Gastroesophageal sphincter (tissue), 4 donors: Measurements from ENCODE around the gene GRID2. TPM values are rescaled to one million over a fixed set of nuclear protein-coding genes. Genes with fewer than 3 reads are reported as not detected.

Experiments used
- ATAC-seq: fragments of 150-250 bp; one replicate; pipeline ENCODE4 v1.9.1; 2016; ENCODE audit warnings: mild to moderate bottlenecking, moderate library complexity
- H3K27ac ChIP-seq, 4 donors: fragments of 200-600 bp; sonication (generic) in 3 of 4; 1 replicate in 3 of 4; 2 replicates in 1 of 4; pipeline ENCODE4 v1.5.1; 2016 to 2019
- H3K27me3 ChIP-seq: fragments of 200-600 bp; sonication (generic); one replicate; pipeline ENCODE4 v1.5.1; 2019
- H3K36me3 ChIP-seq, 2 donors: fragments of 200-600 bp; sonication (generic); one replicate each; pipeline ENCODE4 v1.5.1; 2019; ENCODE audit warnings: control low read depth in 1 of 2
- H3K4me1 ChIP-seq, 3 donors: fragments of 200-600 bp; sonication (generic); 1 replicate in 2 of 3; 2 replicates in 1 of 3; pipeline ENCODE4 v1.5.1; 2016 to 2019; ENCODE audit warnings: control low read depth in 2 of 3
- H3K4me3 ChIP-seq, 2 donors: fragments of 200-600 bp; sonication (generic); one replicate each; pipeline ENCODE4 v1.5.1; 2019; ENCODE audit warnings: mild to moderate bottlenecking in 1 of 2, moderate library complexity in 1 of 2
- H3K9me3 ChIP-seq, 3 donors: fragments of 200-600 bp; sonication (generic); one replicate each; pipeline ENCODE4 v1.5.1; 2017 to 2019; ENCODE audit warnings: control low read depth in 2 of 3
- CTCF ChIP-seq, 4 experiments: fragments of 200-600 bp in 2 of 4; fragments of 450-650 bp in 2 of 4; sonication (generic) in 1 of 4; IDR thresholded peaks; one replicate each; pipeline ENCODE4 v1.5.1; 2017 to 2019; ENCODE audit warnings: antibody characterized with exemption in 4 of 4, mild to moderate bottlenecking in 2 of 4, moderate library complexity in 2 of 4
- EP300 ChIP-seq: sonication (generic); formaldehyde crosslinking; IDR thresholded peaks from one replicate; pipeline ENCODE4 v1.6.1; 2017; ENCODE audit warnings: antibody characterized with exemption, mild to moderate bottlenecking
- POLR2A ChIP-seq, 2 donors: fragments of 450-650 bp; IDR thresholded peaks; one replicate each; pipeline ENCODE4 v1.6.1; 2017; ENCODE audit warnings: antibody characterized with exemption in 2 of 2, mild to moderate bottlenecking in 2 of 2, moderate library complexity in 1 of 2
- POLR2AphosphoS5 ChIP-seq: sonication (generic); formaldehyde crosslinking; IDR thresholded peaks from one replicate; pipeline ENCODE4 v1.6.1; 2017; ENCODE audit warnings: antibody characterized with exemption
- WGBS, 2 donors: methylation state at CpG; one replicate each; pipeline ENCODE4 v1.1.5; 2018; ENCODE audit warnings: low coverage in 1 of 2; 5-methylcytosine and 5-hydroxymethylcytosine counted together
- total RNA-seq, 4 donors: library from RNA; depleted of rRNA; stranded (reverse); fragments of >200 nt; gene quantifications; one replicate each; pipeline ENCODE4 v1.1.0, GENCODE V29; 2016

The GRID2 gene
- total RNA-seq, 4 donors from 2014 or later: 0.81 TPM; not detected in 3

- Histone ChIP-seq H3K4me1 (no peaks in the 10 kb centered on the region), H3K36me3 (no peaks in the 10 kb centered on the region), H3K27ac (no peak overlapping the region), H3K4me3 (no peak overlapping the region), H3K9me3 (no peaks in the 10 kb centered on the region), H3K27me3 (no peaks in the 10 kb centered on the region)
- WGBS, 2 donors: 87 to 93% methylated on average over 2 to 3 of the region's 3 CpGs
- no peak for ATAC-seq
- TF ChIP-seq EP300 (no peak), CTCF (IDR thresholded peaks at IDR 0.05) (no peak), POLR2A (IDR thresholded peaks at IDR 0.05) (no peak), POLR2AphosphoS5 (no peak)
These were observed 1033.4 kb downstream of the GRID2 start for GRCh38 chr4:93337196-93337595.

- H3K4me3 ChIP-seq: no peak overlapping the region
- H3K4me1 ChIP-seq: no peaks in the 10 kb centered on the region
- ATAC-seq: no peak
- TF ChIP-seq EP300 (no peak), CTCF (IDR thresholded peaks at IDR 0.05) (no peak), POLR2A (IDR thresholded peaks at IDR 0.05) (no peak), POLR2AphosphoS5 (no peak)
- H3K9me3 ChIP-seq: no peaks in the 10 kb centered on the region
- H3K27me3 ChIP-seq: no peaks in the 10 kb centered on the region
- H3K27ac ChIP-seq: no peak overlapping the region
- WGBS, 2 donors: 72 to 80% methylated on average over 2 of the region's 2 CpGs
- H3K36me3 ChIP-seq: no peaks in the 10 kb centered on the region
These were observed 1039.0 kb downstream of the GRID2 start for GRCh38 chr4:93342738-93343137.

GRCh38 chr4:93346840-93347239 is 1043.1 kb downstream of the GRID2 start:
- H3K36me3 ChIP-seq: no peaks in the 10 kb centered on the region
- TF ChIP-seq CTCF (IDR thresholded peaks at IDR 0.05): no peak
- TF ChIP-seq EP300: no peak
- no peak for TF ChIP-seq POLR2A (IDR thresholded peaks at IDR 0.05)
- no peak for TF ChIP-seq POLR2AphosphoS5
- H3K4me3 ChIP-seq: no peak overlapping the region
- no peak for ATAC-seq
- no peaks in the 10 kb centered on the region for H3K4me1 ChIP-seq
- no peaks in the 10 kb centered on the region for H3K9me3 ChIP-seq
- no peak overlapping the region for H3K27ac ChIP-seq
- 85 to 100% methylated on average over 4 of the region's 4 CpGs for WGBS, 2 donors
- H3K27me3 ChIP-seq: no peaks in the 10 kb centered on the region

- TF ChIP-seq POLR2AphosphoS5 (no peak), POLR2A (IDR thresholded peaks at IDR 0.05) (no peak), EP300 (no peak), CTCF (IDR thresholded peaks at IDR 0.05) (no peak)
- Histone ChIP-seq H3K36me3 (no peaks in the 10 kb centered on the region), H3K4me3 (no peak overlapping the region), H3K9me3 (no peaks in the 10 kb centered on the region), H3K4me1 (no peaks in the 10 kb centered on the region), H3K27me3 (no peaks in the 10 kb centered on the region), H3K27ac (no peak overlapping the region)
- WGBS, 2 donors: 85 to 94% methylated on average over 3 of the region's 3 CpGs
- no peak for ATAC-seq
These were observed 1045.1 kb downstream of the GRID2 start for GRCh38 chr4:93348896-93349295.

- TF ChIP-seq CTCF (IDR thresholded peaks at IDR 0.05) (no peak), POLR2A (IDR thresholded peaks at IDR 0.05) (no peak), EP300 (no peak), POLR2AphosphoS5 (no peak)
- no peak overlapping the region for H3K4me3 ChIP-seq
- no peaks in the 10 kb centered on the region for H3K4me1 ChIP-seq
- whole genome bisulfite sequencing, 2 donors: 54 to 83% methylated on average over 1 of the region's 1 CpG
- no peaks in the 10 kb centered on the region for H3K36me3 ChIP-seq
- H3K27me3 ChIP-seq: no peaks in the 10 kb centered on the region
- ATAC-seq: no peak
- H3K27ac ChIP-seq: no peak overlapping the region
- H3K9me3 ChIP-seq: no peaks in the 10 kb centered on the region
These were observed 1048.1 kb downstream of the GRID2 start for GRCh38 chr4:93351846-93352245.
